ENCODE measurements around the gene YPEL1. TPM values are rescaled to one million over a fixed set of nuclear protein-coding genes. Genes with fewer than 3 reads are reported as not detected.
"Not testable (repeated sequence)": the region's sequence is repeated elsewhere in the genome, so short reads cannot be mapped to it uniquely, and the experiment has no call there.

The YPEL1 gene
- total and polyA plus RNA-seq, 2 donors (not counting 1 experiment from before 2014, with no cell fraction given): 14.9 to 17.0 TPM

DNA sequence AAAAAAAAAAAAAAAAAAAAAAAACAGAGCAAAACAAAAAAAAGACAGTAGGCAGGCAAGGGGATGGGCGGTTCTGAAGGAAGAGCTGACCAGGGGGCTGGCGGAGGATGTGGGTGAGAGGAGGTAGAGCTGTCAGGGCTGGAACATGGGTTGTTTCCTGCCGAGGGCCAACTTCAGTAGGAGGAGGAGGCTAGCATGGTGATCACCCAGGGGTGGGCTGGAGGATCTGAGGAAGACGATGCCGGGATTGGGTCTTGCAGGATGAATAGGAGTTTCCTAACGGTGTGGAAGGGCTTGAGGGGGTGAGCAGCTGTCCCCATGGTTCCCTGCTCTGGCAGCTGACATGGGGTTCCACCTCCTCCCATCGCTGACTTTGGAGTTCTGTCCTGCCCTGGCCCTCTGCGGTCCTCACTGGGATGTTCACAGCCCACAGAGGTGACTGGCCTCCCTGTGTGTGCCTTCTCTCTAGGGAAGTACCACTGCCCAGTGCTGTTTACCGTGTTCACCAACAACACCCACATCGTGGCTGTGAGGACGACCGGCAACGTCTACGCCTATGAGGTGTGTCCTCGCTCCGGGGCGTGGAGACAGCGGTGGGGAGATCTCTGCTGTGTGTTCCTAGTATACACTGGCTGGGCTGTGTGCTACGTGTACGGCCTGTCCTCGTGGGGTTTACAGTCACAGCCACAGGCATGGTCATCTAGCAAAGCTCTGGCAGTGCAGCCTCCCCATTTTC is 54.6 kb downstream of the YPEL1 start:
- Histone ChIP-seq H3K4me1 (ENCODE audit: control insufficient read depth in 2 of 2, insufficient read depth in 2 of 2, low read length in 2 of 2) (no peaks in the 10 kb centered on the region), H3K9ac (ENCODE audit: low read length) (no peak overlapping the region), H3K4me3 (ENCODE audit: control extremely low read depth in 1 of 5, extremely low read depth in 1 of 5, insufficient read depth in 1 of 5, low read depth in 2 of 5, low read length in 4 of 5) (no peak overlapping the region), H3K79me2 (ENCODE audit: control insufficient read depth, insufficient read depth, low read length) (peaks cover 8% of the 10 kb centered on the region), H3K9me3 (ENCODE audit: control extremely low read depth in 1 of 3, control insufficient read depth in 2 of 3, insufficient read depth in 1 of 3, low read length in 2 of 3) (no peaks in the 10 kb centered on the region), H3K36me3 (replicated peaks in 1 of 2; ENCODE audit: control extremely low read depth in 1 of 2, control insufficient read depth in 1 of 2, extremely low read depth in 1 of 2, insufficient read depth in 2 of 2, low read length in 1 of 2) (peaks cover 0 to 49% of the 10 kb centered on the region in 2 experiments), H3K27ac (ENCODE audit: low read length in 2 of 2) (no peak overlapping the region), H3K27me3 (replicated peaks in 1 of 4; ENCODE audit: control extremely low read depth in 1 of 4, control insufficient read depth in 3 of 4, insufficient read depth in 4 of 4, low read length in 3 of 4) (no peaks in the 10 kb centered on the region), H2AFZ (ENCODE audit: insufficient read depth, low read depth, low read length, poor library complexity, severe bottlenecking) (no peak overlapping the region), H3K4me2 (replicated peaks; ENCODE audit: low read depth, low read length, poor library complexity, severe bottlenecking) (no peak overlapping the region), H4K20me1 (ENCODE audit: control insufficient read depth, insufficient read depth, low read length, poor library complexity, severe bottlenecking) (no peaks in the 10 kb centered on the region)
- H3K27me3 Mint-ChIP-seq: no peaks in the 10 kb centered on the region
- intact Hi-C loops (cut with micrococcal nuclease): no loop called here
- DNase-seq (no peak), ATAC-seq (ENCODE audit: low read depth) (no peak)
- POLR2A ChIA-PET: interaction anchor here (0.5 kb wide), 1 partner anchor 62 kb away, joined by 4 read pairs; no protein-coding TSS in a partner anchor
- 99% methylated on average over 21 of the region's 21 CpGs for WGBS (ENCODE audit: insufficient coverage)
- no peaks in the 10 kb centered on the region for H3K9me3 Mint-ChIP-seq (ENCODE audit: insufficient read depth)
- no peak for TF ChIP-seq EZH2 (IDR thresholded peaks at IDR 0.05; ENCODE audit: borderline replicate concordance, insufficient read depth, low read depth, low read length, poor library complexity, severe bottlenecking)
- TF ChIP-seq, protein P1, sequence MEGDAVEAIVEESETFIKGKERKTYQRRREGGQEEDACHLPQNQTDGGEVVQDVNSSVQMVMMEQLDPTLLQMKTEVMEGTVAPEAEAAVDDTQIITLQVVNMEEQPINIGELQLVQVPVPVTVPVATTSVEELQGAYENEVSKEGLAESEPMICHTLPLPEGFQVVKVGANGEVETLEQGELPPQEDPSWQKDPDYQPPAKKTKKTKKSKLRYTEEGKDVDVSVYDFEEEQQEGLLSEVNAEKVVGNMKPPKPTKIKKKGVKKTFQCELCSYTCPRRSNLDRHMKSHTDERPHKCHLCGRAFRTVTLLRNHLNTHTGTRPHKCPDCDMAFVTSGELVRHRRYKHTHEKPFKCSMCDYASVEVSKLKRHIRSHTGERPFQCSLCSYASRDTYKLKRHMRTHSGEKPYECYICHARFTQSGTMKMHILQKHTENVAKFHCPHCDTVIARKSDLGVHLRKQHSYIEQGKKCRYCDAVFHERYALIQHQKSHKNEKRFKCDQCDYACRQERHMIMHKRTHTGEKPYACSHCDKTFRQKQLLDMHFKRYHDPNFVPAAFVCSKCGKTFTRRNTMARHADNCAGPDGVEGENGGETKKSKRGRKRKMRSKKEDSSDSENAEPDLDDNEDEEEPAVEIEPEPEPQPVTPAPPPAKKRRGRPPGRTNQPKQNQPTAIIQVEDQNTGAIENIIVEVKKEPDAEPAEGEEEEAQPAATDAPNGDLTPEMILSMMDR (IDR thresholded peaks at IDR 0.05): no peak
- H3K4me3 Mint-ChIP-seq: no peak overlapping the region
- no peak overlapping the region for H3K27ac Mint-ChIP-seq
- CTCF ChIA-PET: no interaction called here
- no peaks in the 10 kb centered on the region for H3K4me1 Mint-ChIP-seq

GRCh38 chr22:21679383-21679782 is 56.2 kb downstream of the YPEL1 start:
- no peaks in the 10 kb centered on the region for H3K9me3 ChIP-seq (ENCODE audit: control extremely low read depth in 1 of 3, control insufficient read depth in 2 of 3, insufficient read depth in 1 of 3, low read length in 2 of 3)
- H4K20me1 ChIP-seq (ENCODE audit: control insufficient read depth, insufficient read depth, low read length, poor library complexity, severe bottlenecking): peaks cover 14% of the 10 kb centered on the region
- H3K4me3 ChIP-seq (ENCODE audit: control extremely low read depth in 1 of 5, extremely low read depth in 1 of 5, insufficient read depth in 1 of 5, low read depth in 2 of 5, low read length in 4 of 5): no peak overlapping the region
- DNase-seq (no peak), ATAC-seq (ENCODE audit: low read depth) (no peak)
- no peak for TF ChIP-seq EZH2 (IDR thresholded peaks at IDR 0.05; ENCODE audit: borderline replicate concordance, insufficient read depth, low read depth, low read length, poor library complexity, severe bottlenecking)
- TF ChIP-seq, protein P1 (IDR thresholded peaks at IDR 0.05): no peak
- POLR2A ChIA-PET: no interaction called here
- Mint-ChIP-seq H3K27me3 (no peaks in the 10 kb centered on the region), H3K9me3 (ENCODE audit: insufficient read depth) (no peaks in the 10 kb centered on the region), H3K4me1 (no peaks in the 10 kb centered on the region), H3K4me3 (no peak overlapping the region), H3K27ac (no peak overlapping the region)
- no peaks in the 10 kb centered on the region for H3K4me1 ChIP-seq (ENCODE audit: control insufficient read depth in 2 of 2, insufficient read depth in 2 of 2, low read length in 2 of 2)
- intact Hi-C loops (cut with micrococcal nuclease): no loop called here
- CTCF ChIA-PET: interaction anchor here (0.8 kb wide), 1 partner anchor 1575 kb away, joined by 3 read pairs; no protein-coding TSS in a partner anchor
- peaks cover 15% of the 10 kb centered on the region for H3K79me2 ChIP-seq (ENCODE audit: control insufficient read depth, insufficient read depth, low read length)
- H3K36me3 ChIP-seq (replicated peaks in 1 of 2; ENCODE audit: control extremely low read depth in 1 of 2, control insufficient read depth in 1 of 2, extremely low read depth in 1 of 2, insufficient read depth in 2 of 2, low read length in 1 of 2): peaks cover 0 to 48% of the 10 kb centered on the region in 2 experiments
- no peak overlapping the region for H3K9ac ChIP-seq (ENCODE audit: low read length)
- no peak overlapping the region for H2AFZ ChIP-seq (ENCODE audit: insufficient read depth, low read depth, low read length, poor library complexity, severe bottlenecking)
- H3K4me2 ChIP-seq (replicated peaks; ENCODE audit: low read depth, low read length, poor library complexity, severe bottlenecking): no peak overlapping the region
- 100% methylated on average over 2 of the region's 4 CpGs for WGBS (ENCODE audit: insufficient coverage)
- H3K27me3 ChIP-seq (replicated peaks in 1 of 4; ENCODE audit: control extremely low read depth in 1 of 4, control insufficient read depth in 3 of 4, insufficient read depth in 4 of 4, low read length in 3 of 4): no peaks in the 10 kb centered on the region
- H3K27ac ChIP-seq (ENCODE audit: low read length in 2 of 2): no peak overlapping the region

DNA sequence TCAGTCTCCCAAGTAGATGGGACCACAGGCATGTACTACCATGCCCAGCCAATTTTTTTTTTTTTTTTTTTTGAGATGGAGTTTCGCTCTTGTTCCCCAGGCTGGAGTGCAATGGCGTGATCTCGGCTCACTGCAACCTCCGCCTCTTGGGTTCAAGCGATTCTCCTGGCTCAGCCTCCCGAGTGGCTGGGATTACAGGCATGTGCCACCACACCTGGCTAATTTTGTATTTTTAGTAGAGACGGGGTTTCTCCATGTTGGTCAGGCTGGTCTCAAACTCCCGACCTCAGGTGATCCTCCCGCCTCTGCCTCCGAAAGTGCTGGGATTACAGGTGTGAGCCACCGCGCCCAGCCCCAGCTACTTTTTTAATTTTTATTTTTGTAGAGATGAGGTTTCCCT is 56.8 kb downstream of the YPEL1 start:
- H2AFZ ChIP-seq (ENCODE audit: insufficient read depth, low read depth, low read length, poor library complexity, severe bottlenecking); H3K9ac ChIP-seq (ENCODE audit: low read length); DNase-seq; H3K4me1 Mint-ChIP-seq; H3K4me3 Mint-ChIP-seq; H3K4me3 ChIP-seq (ENCODE audit: control extremely low read depth in 1 of 5, extremely low read depth in 1 of 5, insufficient read depth in 1 of 5, low read depth in 2 of 5, low read length in 4 of 5); H3K4me1 ChIP-seq (ENCODE audit: control insufficient read depth in 2 of 2, insufficient read depth in 2 of 2, low read length in 2 of 2); H3K9me3 ChIP-seq (ENCODE audit: control extremely low read depth in 1 of 3, control insufficient read depth in 2 of 3, insufficient read depth in 1 of 3, low read length in 2 of 3); H3K27me3 ChIP-seq (replicated peaks in 1 of 4; ENCODE audit: control extremely low read depth in 1 of 4, control insufficient read depth in 3 of 4, insufficient read depth in 4 of 4, low read length in 3 of 4); H3K9me3 Mint-ChIP-seq (ENCODE audit: insufficient read depth); POLR2A ChIA-PET; H3K27ac ChIP-seq (ENCODE audit: low read length in 2 of 2); H3K4me2 ChIP-seq (replicated peaks; ENCODE audit: low read depth, low read length, poor library complexity, severe bottlenecking); H3K27me3 Mint-ChIP-seq; H3K27ac Mint-ChIP-seq; ATAC-seq (ENCODE audit: low read depth); intact Hi-C loops (cut with micrococcal nuclease): not testable (repeated sequence)
- CTCF ChIA-PET: interaction anchor here (0.8 kb wide), 1 partner anchor 1576 kb away, joined by 3 read pairs; no protein-coding TSS in a partner anchor
- Histone ChIP-seq H3K36me3 (replicated peaks in 1 of 2; ENCODE audit: control extremely low read depth in 1 of 2, control insufficient read depth in 1 of 2, extremely low read depth in 1 of 2, insufficient read depth in 2 of 2, low read length in 1 of 2) (peaks cover 0 to 52% of the 10 kb centered on the region in 2 experiments), H3K79me2 (ENCODE audit: control insufficient read depth, insufficient read depth, low read length) (peaks cover 15% of the 10 kb centered on the region), H4K20me1 (ENCODE audit: control insufficient read depth, insufficient read depth, low read length, poor library complexity, severe bottlenecking) (peaks cover 19% of the 10 kb centered on the region)
- 90% methylated on average over 2 of the region's 12 CpGs for WGBS (ENCODE audit: insufficient coverage)

All from B cell (primary cell).